RWPE2 (cell line): ENCODE results near the gene OR4C45.
"Not testable (repeated sequence)": the region's sequence is repeated elsewhere in the genome, so short reads cannot be mapped to it uniquely, and the experiment has no call there.

ENCODE experiments used
- ATAC-seq: fragments of 200-7000 bp; cut with Tn5 transposase; 3 replicates; pipeline ENCODE4 v1.9.1; 2021; ENCODE audit warnings: low read depth
- DNase-seq: peaks from one replicate; pipeline ENCODE4 v3.0.0-alpha.2; 2020; ENCODE audit warnings: low spot score
- H3K27ac ChIP-seq: fragments of 450-650 bp; 2 replicates; pipeline ENCODE4 v1.5.1; 2017; ENCODE audit warnings: mild to moderate bottlenecking; ENCODE audit not compliant: poor library complexity, severe bottlenecking
- H3K27me3 ChIP-seq: fragments of 250-450 bp; sonication (Bioruptor Pico); 2 replicates; pipeline ENCODE4 v1.5.1; 2021; ENCODE audit warnings: mild to moderate bottlenecking, moderate library complexity; ENCODE audit not compliant: insufficient read depth, poor library complexity, severe bottlenecking
- H3K36me3 ChIP-seq: fragments of 250-450 bp; sonication (Bioruptor Pico); 2 replicates; pipeline ENCODE4 v1.5.1; 2020; ENCODE audit warnings: low read depth, mild to moderate bottlenecking, moderate library complexity
- H3K4me1 ChIP-seq: fragments of 250-450 bp; sonication (Bioruptor Pico); 2 replicates; pipeline ENCODE4 v1.5.1; 2021; ENCODE audit warnings: mild to moderate bottlenecking, moderate library complexity; ENCODE audit not compliant: insufficient read depth, poor library complexity, severe bottlenecking
- H3K4me3 ChIP-seq: fragments of 250-450 bp; sonication (Bioruptor Pico); 2 replicates; pipeline ENCODE4 v1.5.1; 2021; ENCODE audit warnings: mild to moderate bottlenecking, moderate library complexity; ENCODE audit not compliant: severe bottlenecking
- H3K9me3 ChIP-seq: fragments of 250-450 bp; sonication (Bioruptor Pico); 2 replicates; pipeline ENCODE4 v1.5.1; 2021; ENCODE audit warnings: mild to moderate bottlenecking, moderate library complexity; ENCODE audit not compliant: severe bottlenecking
- CTCF ChIP-seq: fragments of 450-650 bp; IDR thresholded peaks from one replicate; pipeline ENCODE4 v1.5.1; 2017; ENCODE audit warnings: mild to moderate bottlenecking, moderate library complexity; ENCODE audit not compliant: poor library complexity, severe bottlenecking

Gene OR4C45

GRCh38 chr11:50032574-50032973, at the start of gene OR4C45:
OR4C45 (plus strand) TSS chr11:50032874.
- Histone ChIP-seq H3K4me1 (no peaks in the 10 kb centered on the region), H3K27ac (no peak within 1 kb of the TSS), H3K4me3 (no peak within 1 kb of the TSS), H3K36me3 (no peaks in the 10 kb centered on the region), H3K9me3 (no peaks in the 10 kb centered on the region), H3K27me3 (no peaks in the 10 kb centered on the region)
- ATAC-seq (no peak), DNase-seq (no peak)
- TF ChIP-seq CTCF = no peak

- no peaks in the 10 kb centered on the region for H3K9me3 ChIP-seq
- H3K4me1 ChIP-seq = no peaks in the 10 kb centered on the region
- no peak overlapping the region for H3K27ac ChIP-seq
- H3K4me3 ChIP-seq = no peak overlapping the region
- no peaks in the 10 kb centered on the region for H3K27me3 ChIP-seq
- no peaks in the 10 kb centered on the region for H3K36me3 ChIP-seq
- peak; percentile 52 for TF ChIP-seq CTCF
- DNase-seq (no peak), ATAC-seq (no peak)
Measured at GRCh38 chr11:49995565-49995964, 37.1 kb upstream of the OR4C45 start.

- no peak overlapping the region for H3K4me3 ChIP-seq
- no peak overlapping the region for H3K27ac ChIP-seq
- no peaks in the 10 kb centered on the region for H3K36me3 ChIP-seq
- H3K27me3 ChIP-seq = no peaks in the 10 kb centered on the region
- H3K9me3 ChIP-seq = no peaks in the 10 kb centered on the region
- DNase-seq (no peak), ATAC-seq (no peak)
- H3K4me1 ChIP-seq = no peaks in the 10 kb centered on the region
- no peak for TF ChIP-seq CTCF
Measured at GRCh38 chr11:50030193-50030592, 2.5 kb upstream of the OR4C45 start.

- not testable (repeated sequence) for H3K4me1 ChIP-seq, H3K4me3 ChIP-seq, H3K27ac ChIP-seq, H3K27me3 ChIP-seq, DNase-seq, H3K36me3 ChIP-seq, ATAC-seq, H3K9me3 ChIP-seq
Measured at GRCh38 chr11:50036239-50036638, 3.6 kb downstream of the OR4C45 start.

GRCh38 chr11:50037251-50037650, 4.6 kb downstream of the OR4C45 start:
- no peak for TF ChIP-seq CTCF
- no peak for ATAC-seq

GRCh38 chr11:50044647-50045046, 12.0 kb downstream of the OR4C45 start:
- no peaks in the 10 kb centered on the region for H3K27me3 ChIP-seq
- H3K36me3 ChIP-seq = no peaks in the 10 kb centered on the region
- H3K27ac ChIP-seq = no peak overlapping the region
- H3K9me3 ChIP-seq = no peaks in the 10 kb centered on the region
- ATAC-seq (no peak), DNase-seq (no peak)
- TF ChIP-seq CTCF = no peak
- H3K4me1 ChIP-seq = no peaks in the 10 kb centered on the region
- H3K4me3 ChIP-seq = no peak overlapping the region

More at GRCh38 chr11:50037251-50037650, 4.6 kb downstream of the OR4C45 start:
- Histone ChIP-seq H3K4me3 (no peak overlapping the region), H3K9me3 (no peaks in the 10 kb centered on the region), H3K36me3 (no peaks in the 10 kb centered on the region), H3K27me3 (no peaks in the 10 kb centered on the region), H3K27ac (no peak overlapping the region), H3K4me1 (no peaks in the 10 kb centered on the region)
- DNase-seq = no peak

GRCh38 chr11:50063056-50063455, 30.4 kb downstream of the OR4C45 start:
- H3K4me1 ChIP-seq, H3K27ac ChIP-seq, H3K27me3 ChIP-seq, H3K36me3 ChIP-seq, H3K4me3 ChIP-seq, DNase-seq, H3K9me3 ChIP-seq, ATAC-seq: not testable (repeated sequence)
